Sciatic nerve (tissue), 2 donors: ENCODE measurements around the gene ISYNA1. TPM values are rescaled to one million over a fixed set of nuclear protein-coding genes. Genes with fewer than 3 reads are reported as not detected.

Experiments
- ATAC-seq: fragments of 200-7000 bp; cut with Tn5 transposase; one replicate; pipeline ENCODE4 v1.9.1; 2020; ENCODE audit warnings: mild to moderate bottlenecking, moderate library complexity
- DNase-seq: peaks from one replicate; pipeline ENCODE4 v3.0.0-alpha.2; 2020; ENCODE audit warnings: low spot score
- intact Hi-C: fragments of 100-400 bp; cut with DNase I; formaldehyde crosslinking; loops from one replicate; pipeline ENCODE4 v1.14.2; 2022
- microRNA-seq: library from miRNA; unstranded; fragments of <30 nt; microRNA quantifications from one replicate; pipeline ENCODE4 v1.2.0, GENCODE V29; 2020
- total RNA-seq: library from RNA; stranded (reverse); fragmentation: NEBNext Ultra II Directional; extraction: Animal tissue kit (Norgen Biotek cat#: 25700); gene quantifications from one replicate; pipeline ENCODE4 v1.2.1, GENCODE V29; 2021
- donor health status: DM: no; HTN: no; CAD: no.
- donor health status: DM: no; HTN: no; CAD: no.

ISYNA1 gene
- total RNA-seq, 1 donor from 2014 or later = 112 TPM

- DNase-seq = no peak
- intact Hi-C loops = no loop called here
- ATAC-seq = no peak
These were observed 48.2 kb downstream of the ISYNA1 start for GRCh38 chr19:18389726-18390064.

DNA sequence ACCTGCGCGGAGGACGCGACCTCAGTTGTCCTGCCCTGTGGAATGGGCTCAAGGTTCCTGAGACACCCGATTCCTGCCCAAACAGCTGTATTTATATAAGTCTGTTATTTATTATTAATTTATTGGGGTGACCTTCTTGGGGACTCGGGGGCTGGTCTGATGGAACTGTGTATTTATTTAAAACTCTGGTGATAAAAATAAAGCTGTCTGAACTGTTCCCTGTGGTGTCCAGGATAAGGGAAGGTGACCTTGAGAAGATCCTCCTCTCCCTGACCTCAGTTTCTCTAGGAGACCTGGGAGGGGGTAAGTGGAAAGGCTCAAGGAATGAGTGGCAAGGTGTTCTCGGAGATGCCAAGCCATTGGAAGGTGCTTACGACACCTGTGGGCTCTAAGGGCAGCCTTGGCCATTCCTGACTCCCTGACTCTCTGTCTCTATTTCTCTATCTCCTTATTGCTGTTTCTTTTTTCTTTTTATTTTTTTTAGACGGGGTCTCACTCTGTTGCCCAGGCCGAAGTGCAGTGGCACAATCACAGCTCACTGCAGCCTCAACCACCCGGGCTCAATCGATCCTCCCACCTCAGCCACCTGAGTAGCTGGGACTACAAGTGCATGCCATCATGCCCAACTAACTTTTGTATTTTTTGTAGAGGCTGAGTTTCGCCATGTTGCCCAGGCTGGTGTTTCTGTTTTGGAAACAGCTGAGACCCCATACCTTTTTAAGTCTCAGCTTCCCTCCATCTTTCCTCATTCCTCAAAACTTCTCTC is 48.8 kb downstream of the ISYNA1 start:
- DNase-seq (no peak), ATAC-seq (no peak)
- intact Hi-C loops = no loop called here

DNA sequence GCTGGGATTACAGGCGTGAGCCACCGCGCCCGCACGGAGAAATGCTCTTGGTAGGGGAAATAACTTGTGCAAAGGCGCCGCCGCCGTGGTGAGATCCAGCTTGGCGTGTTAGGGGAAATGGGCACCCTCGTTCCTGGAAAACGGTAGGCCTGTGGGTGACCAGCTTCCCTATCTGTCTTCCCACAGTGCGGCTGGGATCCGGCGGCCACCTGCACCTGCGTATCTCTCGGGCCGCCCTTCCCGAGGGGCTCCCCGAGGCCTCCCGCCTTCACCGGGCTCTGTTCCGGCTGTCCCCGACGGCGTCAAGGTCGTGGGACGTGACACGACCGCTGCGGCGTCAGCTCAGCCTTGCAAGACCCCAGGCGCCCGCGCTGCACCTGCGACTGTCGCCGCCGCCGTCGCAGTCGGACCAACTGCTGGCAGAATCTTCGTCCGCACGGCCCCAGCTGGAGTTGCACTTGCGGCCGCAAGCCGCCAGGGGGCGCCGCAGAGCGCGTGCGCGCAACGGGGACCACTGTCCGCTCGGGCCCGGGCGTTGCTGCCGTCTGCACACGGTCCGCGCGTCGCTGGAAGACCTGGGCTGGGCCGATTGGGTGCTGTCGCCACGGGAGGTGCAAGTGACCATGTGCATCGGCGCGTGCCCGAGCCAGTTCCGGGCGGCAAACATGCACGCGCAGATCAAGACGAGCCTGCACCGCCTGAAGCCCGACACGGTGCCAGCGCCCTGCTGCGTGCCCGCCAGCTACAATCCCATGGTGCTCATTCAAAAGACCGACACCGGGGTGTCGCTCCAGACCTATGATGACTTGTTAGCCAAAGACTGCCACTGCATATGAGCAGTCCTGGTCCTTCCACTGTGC is 49.6 kb downstream of the ISYNA1 start:
- intact Hi-C loops = no loop called here
- DNase-seq = peak; percentile 89
- peak; percentile 76 for ATAC-seq

GRCh38 chr19:18386543-18387271 is 51.2 kb downstream of the ISYNA1 start:
- intact Hi-C loops = no loop called here
- ATAC-seq (peak; percentile 62), DNase-seq (no peak)

DNA sequence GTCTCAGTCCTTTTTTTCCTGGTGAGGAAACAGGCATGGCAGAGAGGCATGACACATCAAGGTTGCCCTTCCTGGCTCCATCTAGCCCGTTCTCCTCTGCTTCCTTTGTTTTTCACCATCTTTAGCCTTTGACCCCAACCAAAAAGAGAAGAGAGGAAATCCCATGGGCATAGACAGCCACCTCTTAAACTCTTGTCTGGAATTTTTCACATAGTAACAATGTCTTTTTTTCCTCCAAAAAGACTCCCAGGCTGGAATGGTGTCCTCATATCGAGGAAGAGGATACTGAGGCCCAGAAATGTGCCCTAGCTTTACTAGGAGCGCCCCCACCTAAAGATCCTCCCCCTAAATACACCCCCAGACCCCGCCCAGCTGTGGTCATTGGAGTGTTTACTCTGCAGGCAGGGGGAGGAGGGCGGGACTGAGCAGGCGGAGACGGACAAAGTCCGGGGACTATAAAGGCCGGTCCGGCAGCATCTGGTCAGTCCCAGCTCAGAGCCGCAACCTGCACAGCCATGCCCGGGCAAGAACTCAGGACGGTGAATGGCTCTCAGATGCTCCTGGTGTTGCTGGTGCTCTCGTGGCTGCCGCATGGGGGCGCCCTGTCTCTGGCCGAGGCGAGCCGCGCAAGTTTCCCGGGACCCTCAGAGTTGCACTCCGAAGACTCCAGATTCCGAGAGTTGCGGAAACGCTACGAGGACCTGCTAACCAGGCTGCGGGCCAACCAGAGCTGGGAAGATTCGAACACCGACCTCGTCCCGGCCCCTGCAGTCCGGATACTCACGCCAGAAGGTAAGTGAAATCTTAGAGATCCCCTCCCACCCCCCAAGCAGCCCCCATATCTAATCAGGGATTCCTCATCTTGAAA is 52.0 kb downstream of the ISYNA1 start, which contains the start of gene GDF15:
Gene GDF15, plus strand, starts transcription at position 484 of the 868 bp plus-strand sequence. Its CDS starts 32 bp downstream, at position 516.
- intact Hi-C loops = no loop called here
- peak; percentile 70 for ATAC-seq

GRCh38 chr19:18385359-18385674 is 52.6 kb downstream of the ISYNA1 start:
- ATAC-seq (no peak), DNase-seq (no peak)
- intact Hi-C loops = no loop called here

More for the DNA sequence above, 52.0 kb downstream of the ISYNA1 start, which contains the start of gene GDF15:
- peak; percentile 82 for DNase-seq

GRCh38 chr19:18384775-18385174 is 53.2 kb downstream of the ISYNA1 start:
- intact Hi-C loops = no loop called here
- ATAC-seq = no peak
- no peak for DNase-seq

Small RNAs within 50 kb of the gene (microRNA-seq; reads per million reads assigned to microRNA genes)
- not detected for gene MIR3189

Other genes starting within 250 kb of the ISYNA1 start
- 9.2 TPM for gene MPV17L2, start 244.9 kb downstream of the ISYNA1 start, total RNA-seq
- gene RAB3A, start 234.1 kb downstream of the ISYNA1 start, total RNA-seq = 2.9 TPM
- gene PDE4C, start 211.7 kb downstream of the ISYNA1 start, total RNA-seq = 2.1 TPM
- gene IQCN, start 163.7 kb downstream of the ISYNA1 start, total RNA-seq = 12.7 TPM
- 298 TPM for gene JUND, start 156.5 kb downstream of the ISYNA1 start, total RNA-seq
- 45.7 TPM for gene LSM4, start 115.1 kb downstream of the ISYNA1 start, total RNA-seq
- gene PGPEP1, start 97.5 kb downstream of the ISYNA1 start, total RNA-seq = 49.6 TPM
- 8.3 TPM for gene GDF15, start 52.0 kb downstream of the ISYNA1 start, total RNA-seq
- 8.2 TPM for gene LRRC25, start 40.5 kb downstream of the ISYNA1 start, total RNA-seq
- 82.5 TPM for gene SSBP4, start 18.7 kb downstream of the ISYNA1 start, total RNA-seq
- gene ELL, start 83.9 kb upstream of the ISYNA1 start, total RNA-seq = 28.9 TPM
- gene FKBP8, start 105.4 kb upstream of the ISYNA1 start, total RNA-seq = 296 TPM
- gene KXD1, start 119.7 kb upstream of the ISYNA1 start, total RNA-seq = 97.2 TPM
- 779 TPM for gene UBA52, start 133.7 kb upstream of the ISYNA1 start, total RNA-seq
- 58.1 TPM for gene REX1BD, start 150.7 kb upstream of the ISYNA1 start, total RNA-seq
- 4.5 TPM for gene CRLF1, start 168.7 kb upstream of the ISYNA1 start, total RNA-seq
- gene TMEM59L, start 174.7 kb upstream of the ISYNA1 start, total RNA-seq = 1.2 TPM
- gene KLHL26, start 198.9 kb upstream of the ISYNA1 start, total RNA-seq = 26.1 TPM
- 17.5 TPM for gene CRTC1, start 245.5 kb upstream of the ISYNA1 start, total RNA-seq